OCI-LY3 (cell line): Measurements from ENCODE around the gene GPR18.
"Not testable (repeated sequence)": the region's sequence is repeated elsewhere in the genome, so short reads cannot be mapped to it uniquely, and the experiment has no call there.

Experiments used
- H2AFZ ChIP-seq: fragments of 200-600, 300-600 bp; shearing (Covaris generic); 2 replicates; pipeline ENCODE4 v1.6.0; 2014; ENCODE audit warnings: antibody characterized with exemption, low read depth, low read length
- H3K27ac ChIP-seq: fragments of 200-600, 300-600 bp; sonication (generic); 2 replicates; pipeline ENCODE4 v1.5.1; 2014; ENCODE audit warnings: mild to moderate bottlenecking, low read length, moderate library complexity, mixed read lengths
- H3K27me3 ChIP-seq: fragments of 200-600, 300-600 bp; sonication (generic); 2 replicates; pipeline ENCODE4 v1.6.1; 2014; ENCODE audit warnings: low read depth, low read length, mixed read lengths
- H3K36me3 ChIP-seq: fragments of 200-600, 300-600 bp; sonication (generic); replicated peaks from 2 replicates; pipeline ENCODE3; 2014; ENCODE audit warnings: low read depth, low read length, mixed read lengths
- H3K4me1 ChIP-seq: fragments of 300-600, 200-600 bp; sonication (generic); 2 replicates; pipeline ENCODE4 v1.6.1; 2014; ENCODE audit warnings: low read length, mixed read lengths
- H3K4me2 ChIP-seq: fragments of 200-600, 300-600 bp; sonication (generic); 2 replicates; pipeline ENCODE4 v1.6.1; 2014; ENCODE audit warnings: low read length, mixed read lengths
- H3K4me3 ChIP-seq: fragments of 300-600, 200-600 bp; sonication (generic); 2 replicates; pipeline ENCODE4 v1.5.1; 2014; ENCODE audit warnings: antibody characterized with exemption, mild to moderate bottlenecking, low read length, moderate library complexity
- H3K79me2 ChIP-seq: fragments of 300-600, 200-600 bp; shearing (Covaris generic); 2 replicates; pipeline ENCODE4 v1.6.1; 2014; ENCODE audit warnings: mild to moderate bottlenecking, low read length, mixed read lengths
- H3K9ac ChIP-seq: fragments of 300-600, 200-600 bp; shearing (Covaris generic); 2 replicates; pipeline ENCODE4 v1.6.0; 2014; ENCODE audit warnings: mild to moderate bottlenecking, low read length, moderate library complexity
- H3K9me3 ChIP-seq: fragments of 200-600, 300-600 bp; shearing (Covaris generic); 2 replicates; pipeline ENCODE4 v1.6.1; 2014; ENCODE audit warnings: low read length, mixed read lengths; ENCODE audit not compliant: insufficient read depth
- H4K20me1 ChIP-seq: fragments of 200-600, 300-600 bp; sonication (generic); 2 replicates; pipeline ENCODE4 v1.6.1; 2016; ENCODE audit warnings: low read length, mixed read lengths; ENCODE audit not compliant: insufficient read depth
- CTCF ChIP-seq: fragments of 200-600, 300-600 bp; sonication (generic); IDR thresholded peaks from 2 replicates; pipeline ENCODE4 v1.5.1; 2014; ENCODE audit warnings: antibody characterized with exemption, low read length, low read depth
- EZH2phosphoT487 ChIP-seq: fragments of 200-600 bp; shearing (Covaris generic); IDR thresholded peaks from 2 replicates; pipeline ENCODE4 v1.6.1; 2018; ENCODE audit warnings: antibody characterized with exemption, mixed run types, low read depth

The GPR18 gene

GRCh38 chr13:99246100-99246499 is 12.1 kb downstream of the GPR18 start:
- peaks cover 15% of the 10 kb centered on the region for H3K36me3 ChIP-seq

GRCh38 chr13:99237981-99238662 is 20.1 kb downstream of the GPR18 start:
- Histone ChIP-seq H3K4me2 (peak overlapping the region; percentile 59), H3K9ac (no peak overlapping the region), H3K79me2 (no peaks in the 10 kb centered on the region), H3K4me1 (peaks cover 11% of the 10 kb centered on the region), H3K27me3 (no peaks in the 10 kb centered on the region), H3K4me3 (peak overlapping the region; percentile 38), H3K27ac (no peak overlapping the region), H3K36me3 (peaks cover 26% of the 10 kb centered on the region), H2AFZ (no peak overlapping the region), H3K9me3 (no peaks in the 10 kb centered on the region), H4K20me1 (peaks cover 19% of the 10 kb centered on the region)
- TF ChIP-seq EZH2phosphoT487 = no peak
- no peak for TF ChIP-seq CTCF

More at GRCh38 chr13:99246100-99246499, 12.1 kb downstream of the GPR18 start:
- Histone ChIP-seq H3K4me2 (no peak overlapping the region), H3K9ac (no peak overlapping the region), H3K4me3 (no peak overlapping the region), H2AFZ (no peak overlapping the region), H3K9me3 (no peaks in the 10 kb centered on the region), H3K27me3 (no peaks in the 10 kb centered on the region), H4K20me1 (no peaks in the 10 kb centered on the region), H3K27ac (no peak overlapping the region), H3K79me2 (no peaks in the 10 kb centered on the region), H3K4me1 (no peaks in the 10 kb centered on the region)
- TF ChIP-seq EZH2phosphoT487 = no peak
- TF ChIP-seq CTCF = no peak

GRCh38 chr13:99231721-99232120 is 26.5 kb downstream of the GPR18 start:
- peaks cover 7% of the 10 kb centered on the region for H3K36me3 ChIP-seq
- H4K20me1 ChIP-seq = peaks cover 65% of the 10 kb centered on the region
- peaks cover 30% of the 10 kb centered on the region for H3K4me1 ChIP-seq
- no peak overlapping the region for H3K4me3 ChIP-seq
- H3K9ac ChIP-seq = no peak overlapping the region
- H3K4me2 ChIP-seq = no peak overlapping the region
- no peak overlapping the region for H3K27ac ChIP-seq
- no peak for TF ChIP-seq EZH2phosphoT487
- TF ChIP-seq CTCF = no peak
- H3K27me3 ChIP-seq = peaks cover 16% of the 10 kb centered on the region
- H3K79me2 ChIP-seq = peaks cover 33% of the 10 kb centered on the region
- H3K9me3 ChIP-seq = no peaks in the 10 kb centered on the region
- H2AFZ ChIP-seq = no peak overlapping the region

- no peak overlapping the region for H3K9ac ChIP-seq
- peaks cover 10% of the 10 kb centered on the region for H3K36me3 ChIP-seq
- no peak overlapping the region for H3K27ac ChIP-seq
- no peaks in the 10 kb centered on the region for H3K9me3 ChIP-seq
- H3K4me1 ChIP-seq = peaks cover 30% of the 10 kb centered on the region
- TF ChIP-seq CTCF = no peak
- no peak for TF ChIP-seq EZH2phosphoT487
- H3K27me3 ChIP-seq = peaks cover 16% of the 10 kb centered on the region
- H3K4me2 ChIP-seq = no peak overlapping the region
- H2AFZ ChIP-seq = no peak overlapping the region
- H3K79me2 ChIP-seq = peaks cover 40% of the 10 kb centered on the region
- no peak overlapping the region for H3K4me3 ChIP-seq
- peaks cover 72% of the 10 kb centered on the region for H4K20me1 ChIP-seq
Observed at GRCh38 chr13:99230991-99231390, 27.2 kb downstream of the GPR18 start.

GRCh38 chr13:99230588-99230987 is 27.6 kb downstream of the GPR18 start:
- H3K9ac ChIP-seq, H3K9me3 ChIP-seq, H2AFZ ChIP-seq, H3K27ac ChIP-seq, H3K4me3 ChIP-seq, H3K4me2 ChIP-seq, H3K36me3 ChIP-seq: not testable (repeated sequence)
- Histone ChIP-seq H4K20me1 (peaks cover 74% of the 10 kb centered on the region), H3K79me2 (peaks cover 43% of the 10 kb centered on the region), H3K27me3 (peaks cover 16% of the 10 kb centered on the region), H3K4me1 (peaks cover 30% of the 10 kb centered on the region)
